Measurements from ENCODE around the gene BNIPL. TPM values are rescaled to one million over a fixed set of nuclear protein-coding genes. Genes with fewer than 3 reads are reported as not detected.

The BNIPL gene
- total RNA-seq, 4 donors from 2014 or later, result 0.24 to 0.55 TPM; not detected in 2

DNA sequence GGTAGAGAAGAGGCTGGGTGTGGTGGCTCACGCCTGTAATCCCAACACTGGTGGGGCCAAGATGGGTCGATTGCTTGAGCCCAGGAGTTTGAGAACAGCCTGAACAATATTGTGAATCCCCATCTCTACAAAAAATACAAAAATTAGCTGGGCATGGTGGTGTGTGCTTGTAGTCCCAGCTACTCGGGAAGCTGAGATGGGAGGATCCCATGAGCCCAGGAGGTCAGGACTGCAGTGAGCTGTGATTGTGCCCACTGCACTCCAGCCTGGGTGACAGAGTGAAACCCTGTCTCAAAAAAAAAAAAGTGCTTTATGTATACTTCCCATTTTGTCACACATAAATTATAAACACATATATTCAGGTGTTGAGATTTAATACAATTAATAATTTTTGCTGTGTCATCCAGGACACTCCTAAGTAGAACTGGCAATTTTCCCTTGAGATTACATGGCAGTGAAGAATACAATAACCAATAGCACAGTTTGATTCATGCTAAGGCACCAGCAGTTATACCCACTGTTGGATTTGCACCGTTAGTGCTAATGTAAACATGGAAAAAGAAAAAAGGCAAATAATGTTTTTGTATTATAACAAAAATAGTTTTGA, 49.7 kb downstream of the BNIPL start:
- no peaks in the 10 kb centered on the region for H3K27me3 ChIP-seq
- intact Hi-C loops (cut with DNase I; ENCODE audit: low total_unique reads), result no loop called here
- H3K36me3 ChIP-seq, result no peaks in the 10 kb centered on the region
- DNase-seq, result no peak
- no peaks in the 10 kb centered on the region for H3K9me3 ChIP-seq
- no peak overlapping the region for H3K4me3 ChIP-seq
- TF ChIP-seq, protein P1, sequence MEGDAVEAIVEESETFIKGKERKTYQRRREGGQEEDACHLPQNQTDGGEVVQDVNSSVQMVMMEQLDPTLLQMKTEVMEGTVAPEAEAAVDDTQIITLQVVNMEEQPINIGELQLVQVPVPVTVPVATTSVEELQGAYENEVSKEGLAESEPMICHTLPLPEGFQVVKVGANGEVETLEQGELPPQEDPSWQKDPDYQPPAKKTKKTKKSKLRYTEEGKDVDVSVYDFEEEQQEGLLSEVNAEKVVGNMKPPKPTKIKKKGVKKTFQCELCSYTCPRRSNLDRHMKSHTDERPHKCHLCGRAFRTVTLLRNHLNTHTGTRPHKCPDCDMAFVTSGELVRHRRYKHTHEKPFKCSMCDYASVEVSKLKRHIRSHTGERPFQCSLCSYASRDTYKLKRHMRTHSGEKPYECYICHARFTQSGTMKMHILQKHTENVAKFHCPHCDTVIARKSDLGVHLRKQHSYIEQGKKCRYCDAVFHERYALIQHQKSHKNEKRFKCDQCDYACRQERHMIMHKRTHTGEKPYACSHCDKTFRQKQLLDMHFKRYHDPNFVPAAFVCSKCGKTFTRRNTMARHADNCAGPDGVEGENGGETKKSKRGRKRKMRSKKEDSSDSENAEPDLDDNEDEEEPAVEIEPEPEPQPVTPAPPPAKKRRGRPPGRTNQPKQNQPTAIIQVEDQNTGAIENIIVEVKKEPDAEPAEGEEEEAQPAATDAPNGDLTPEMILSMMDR (IDR thresholded peaks at IDR 0.05), result no peak
- TF ChIP-seq POLR2A (IDR thresholded peaks at IDR 0.05), result no peak
- no peak overlapping the region for H3K27ac ChIP-seq
- no peaks in the 10 kb centered on the region for H3K4me1 ChIP-seq

Small RNAs within 50 kb of the gene (small RNA-seq; reads per million reads assigned to genes)
- not detected for gene RNU6-884P

Other genes with a start within 250 kb of the BNIPL start
- gene CTSK, start 228.3 kb upstream of the BNIPL start, total RNA-seq, result 100 to 1,000 TPM in 3 of 4 donors, 10 to 100 TPM in 1; 83.5 to 168 (median 114) TPM
- gene ARNT, start 160.0 kb upstream of the BNIPL start, total RNA-seq, result 10 to 100 TPM; 28.9 to 86.1 (median 59.1) TPM
- not detected for gene CTXND2, start 149.4 kb upstream of the BNIPL start, total RNA-seq
- 10 to 100 TPM; 21.8 to 63.2 (median 54.4) TPM for gene SETDB1, start 110.2 kb upstream of the BNIPL start, total RNA-seq
- gene CERS2, start 61.8 kb upstream of the BNIPL start, total RNA-seq, result 100 to 1,000 TPM in 3 of 4 donors, 10 to 100 TPM in 1; 74.9 to 191 (median 147) TPM
- gene ANXA9, start 54.3 kb upstream of the BNIPL start, total RNA-seq, result 10 to 100 TPM in 1 of 4 donors, 1 to 10 TPM in 3; 2.3 to 54.3 (median 6.2) TPM
- 10 to 100 TPM in 3 of 4 donors, 1 to 10 TPM in 1; 10.0 to 37.7 (median 24.6) TPM for gene MINDY1, start 29.7 kb upstream of the BNIPL start, total RNA-seq
- gene PRUNE1, start 28.1 kb upstream of the BNIPL start, total RNA-seq, result 10 to 100 TPM in 3 of 4 donors, 1 to 10 TPM in 1; 10.0 to 26.4 (median 20.1) TPM
- gene C1orf56, start 11.2 kb downstream of the BNIPL start, total RNA-seq, result 1 to 10 TPM in 3 of 4 donors, under 1 TPM in 1; 0.59 to 8.5 (median 3.8) TPM
- gene CDC42SE1, start 23.0 kb downstream of the BNIPL start, total RNA-seq, result 10 to 100 TPM; 21.5 to 80.8 (median 39.4) TPM
- 10 to 100 TPM in 1 of 4 donors, 1 to 10 TPM in 3; 1.3 to 10.6 (median 5.6) TPM for gene MLLT11, start 23.8 kb downstream of the BNIPL start, total RNA-seq
- 100 to 1,000 TPM in 1 of 4 donors, 10 to 100 TPM in 2, 1 to 10 TPM in 1; 7.4 to 285 (median 21.2) TPM for gene GABPB2, start 34.2 kb downstream of the BNIPL start, total RNA-seq
- gene SEMA6C, start 110.0 kb downstream of the BNIPL start, total RNA-seq, result 10 to 100 TPM in 2 of 4 donors, 1 to 10 TPM in 1, under 1 TPM in 1; 0.88 to 31.3 (median 10.4) TPM
- gene TNFAIP8L2, start 120.1 kb downstream of the BNIPL start, total RNA-seq, result 10 to 100 TPM in 1 of 4 donors, 1 to 10 TPM in 3; 1.0 to 27.1 (median 3.1) TPM
- 10 to 100 TPM in 2 of 4 donors, 1 to 10 TPM in 2; 6.4 to 32.9 (median 11.1) TPM for gene LYSMD1, start 129.3 kb downstream of the BNIPL start, total RNA-seq
- 100 to 1,000 TPM in 1 of 4 donors, 10 to 100 TPM in 2, 1 to 10 TPM in 1; 3.2 to 186 (median 21.3) TPM for gene SCNM1, start 129.6 kb downstream of the BNIPL start, total RNA-seq
- gene TMOD4, start 139.4 kb downstream of the BNIPL start, total RNA-seq, result under 1 TPM in 1 of 4 donors, not detected in 3; 0.26 TPM
- 10 to 100 TPM; 22.3 to 53.5 (median 32.7) TPM for gene VPS72, start 153.6 kb downstream of the BNIPL start, total RNA-seq
- 100 to 1,000 TPM in 2 of 4 donors, 10 to 100 TPM in 2; 66.8 to 240 (median 92.6) TPM for gene PIP5K1A, start 162.0 kb downstream of the BNIPL start, total RNA-seq
- 100 to 1,000 TPM in 1 of 4 donors, 10 to 100 TPM in 3; 73.5 to 114 (median 89.1) TPM for gene PSMD4, start 218.1 kb downstream of the BNIPL start, total RNA-seq
- 10 to 100 TPM in 2 of 4 donors, 1 to 10 TPM in 2; 6.4 to 31.9 (median 10.9) TPM for gene ZNF687, start 245.7 kb downstream of the BNIPL start, total RNA-seq